CD4-positive, alpha-beta T cell treated with Interleukin-12 subunit alpha and Interleukin-12 subunit beta, for 1 hour (primary cell): ENCODE results near the gene RNF19B.
"Not testable (repeated sequence)": the region's sequence is repeated elsewhere in the genome, so short reads cannot be mapped to it uniquely, and the experiment has no call there.

ENCODE experiments used
- DNase-seq: peaks from one replicate; pipeline ENCODE4 v3.0.0-alpha.2; 2020

RNF19B gene

GRCh38 chr1:32992489-32993323 lies 28.1 kb upstream of the RNF19B start:
- DNase-seq = peak; percentile 65

GRCh38 chr1:32991819-32992488 lies 27.3 kb upstream of the RNF19B start:
- DNase-seq = no peak

- no peak for DNase-seq
These were observed 26.8 kb upstream of the RNF19B start for GRCh38 chr1:32991386-32991785.

- no peak for DNase-seq
These were observed 26.3 kb upstream of the RNF19B start for GRCh38 chr1:32990887-32991286.

- DNase-seq = peak; percentile 27
These were observed 24.8 kb upstream of the RNF19B start for GRCh38 chr1:32989160-32990050.

GRCh38 chr1:32988665-32989064 lies 24.1 kb upstream of the RNF19B start:
- DNase-seq = no peak

GRCh38 chr1:32985226-32985625 lies 20.6 kb upstream of the RNF19B start:
- no peak for DNase-seq

GRCh38 chr1:32984455-32985171 lies 20.0 kb upstream of the RNF19B start:
- peak; percentile 78 for DNase-seq

- DNase-seq = no peak
These were observed 19.5 kb upstream of the RNF19B start for GRCh38 chr1:32984090-32984454.

- DNase-seq = no peak
These were observed 18.4 kb upstream of the RNF19B start for GRCh38 chr1:32983020-32983419.

- DNase-seq = peak; percentile 85
These were observed 16.6 kb upstream of the RNF19B start for GRCh38 chr1:32981003-32981901.

GRCh38 chr1:32980080-32980479 lies 15.5 kb upstream of the RNF19B start:
- no peak for DNase-seq

- no peak for DNase-seq
These were observed 14.2 kb upstream of the RNF19B start for GRCh38 chr1:32978854-32979253.

- no peak for DNase-seq
These were observed 13.0 kb upstream of the RNF19B start for GRCh38 chr1:32977546-32978087.

GRCh38 chr1:32975055-32975454 lies 10.4 kb upstream of the RNF19B start:
- DNase-seq = not testable (repeated sequence)

- not testable (repeated sequence) for DNase-seq
These were observed 8.8 kb upstream of the RNF19B start for GRCh38 chr1:32973458-32973857.

- DNase-seq = no peak
These were observed 8.3 kb upstream of the RNF19B start for GRCh38 chr1:32972814-32973428.

GRCh38 chr1:32971576-32971975 lies 7.0 kb upstream of the RNF19B start:
- no peak for DNase-seq

- no peak for DNase-seq
These were observed 6.5 kb upstream of the RNF19B start for GRCh38 chr1:32971156-32971555.

- no peak for DNase-seq
These were observed 5.0 kb upstream of the RNF19B start for GRCh38 chr1:32969566-32969965.
